MM.1S (cell line): ENCODE data around the gene PRAMEF20.
"Not testable (repeated sequence)": the region's sequence is repeated elsewhere in the genome, so short reads cannot be mapped to it uniquely, and the experiment has no call there.

Source experiments
- EZH2 ChIP-seq: fragments of 300-600 bp; sonication (generic); optimal IDR thresholded peaks from 2 replicates; pipeline ENCODE3; 2017; ENCODE audit warnings: low read depth, mild to moderate bottlenecking, antibody characterized with exemption, low read length, mixed read lengths
- EZH2phosphoT487 ChIP-seq: fragments of 300-600 bp; sonication (generic); IDR thresholded peaks from 2 replicates; pipeline ENCODE4 v1.6.1; 2018; ENCODE audit warnings: antibody characterized with exemption, low read length
- TF ChIP-seq, protein P1 (sequence below): fragments of 300-600 bp; sonication (generic); IDR thresholded peaks from 2 replicates; pipeline ENCODE4 v1.5.1; 2016; ENCODE audit warnings: antibody characterized with exemption, low read length, mixed read lengths

GRCh38 chr1:13410150-13410549 lies at the start of gene PRAMEF20:
- TF ChIP-seq EZH2, EZH2phosphoT487: not testable (repeated sequence)
- TF ChIP-seq, protein P1, sequence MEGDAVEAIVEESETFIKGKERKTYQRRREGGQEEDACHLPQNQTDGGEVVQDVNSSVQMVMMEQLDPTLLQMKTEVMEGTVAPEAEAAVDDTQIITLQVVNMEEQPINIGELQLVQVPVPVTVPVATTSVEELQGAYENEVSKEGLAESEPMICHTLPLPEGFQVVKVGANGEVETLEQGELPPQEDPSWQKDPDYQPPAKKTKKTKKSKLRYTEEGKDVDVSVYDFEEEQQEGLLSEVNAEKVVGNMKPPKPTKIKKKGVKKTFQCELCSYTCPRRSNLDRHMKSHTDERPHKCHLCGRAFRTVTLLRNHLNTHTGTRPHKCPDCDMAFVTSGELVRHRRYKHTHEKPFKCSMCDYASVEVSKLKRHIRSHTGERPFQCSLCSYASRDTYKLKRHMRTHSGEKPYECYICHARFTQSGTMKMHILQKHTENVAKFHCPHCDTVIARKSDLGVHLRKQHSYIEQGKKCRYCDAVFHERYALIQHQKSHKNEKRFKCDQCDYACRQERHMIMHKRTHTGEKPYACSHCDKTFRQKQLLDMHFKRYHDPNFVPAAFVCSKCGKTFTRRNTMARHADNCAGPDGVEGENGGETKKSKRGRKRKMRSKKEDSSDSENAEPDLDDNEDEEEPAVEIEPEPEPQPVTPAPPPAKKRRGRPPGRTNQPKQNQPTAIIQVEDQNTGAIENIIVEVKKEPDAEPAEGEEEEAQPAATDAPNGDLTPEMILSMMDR: not testable (repeated sequence)
